ENCODE data around the gene IFITM10. TPM values are rescaled to one million over a fixed set of nuclear protein-coding genes. Genes with fewer than 3 reads are reported as not detected.

The IFITM10 gene
- total RNA-seq, 4 donors from 2014 or later = 0.88 to 5.0 (median 3.4) TPM

DNA sequence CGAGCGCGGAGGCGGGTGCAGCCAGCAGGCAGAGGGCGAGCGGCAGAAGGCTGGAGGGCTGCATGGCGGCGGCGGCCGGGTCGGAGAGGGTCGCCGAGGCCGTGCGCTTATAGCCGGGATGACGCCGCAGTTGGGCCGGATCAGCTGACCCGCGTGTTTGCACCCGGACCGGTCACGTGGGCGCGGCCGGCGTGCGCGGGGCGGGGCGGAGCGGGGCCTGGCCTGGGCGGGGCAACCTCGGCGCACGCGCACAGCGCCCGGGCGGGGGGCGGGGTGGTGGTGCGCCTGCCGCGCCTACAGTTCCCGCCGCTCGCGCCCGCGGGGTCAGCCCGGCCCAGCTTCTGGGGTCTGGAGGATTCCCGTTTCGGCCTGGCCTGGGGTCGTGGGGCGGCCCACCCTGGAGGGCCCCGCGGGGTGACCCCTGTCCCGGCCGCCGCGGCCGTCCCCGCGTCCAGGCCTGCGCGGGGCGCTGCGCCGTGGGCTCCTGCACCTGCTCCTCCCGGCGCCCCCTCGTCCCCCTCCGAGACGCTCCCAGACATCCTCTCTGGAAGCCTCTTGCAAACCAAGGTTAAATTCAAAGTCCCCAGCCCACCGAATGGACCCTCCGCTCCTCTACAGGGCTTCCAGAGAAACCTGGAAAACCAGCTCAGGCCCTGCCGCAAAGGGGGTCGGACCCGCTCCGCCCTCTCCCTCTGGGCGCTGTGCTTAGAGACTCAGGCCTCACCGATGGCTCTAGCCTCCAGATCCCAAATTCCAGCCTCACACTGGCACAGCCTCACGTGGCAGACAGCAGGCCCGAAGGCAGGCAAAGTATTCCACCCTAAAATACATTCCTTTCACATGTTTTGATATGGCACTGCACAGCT is 13.6 kb upstream of the IFITM10 start, which contains the start of gene CTSD:
TSS of gene CTSD (minus strand) at position 132 of the 866 bp plus-strand sequence. CDS start at position 64, 68 bp downstream.
- peak; percentile 77 to 90 for TF ChIP-seq POLR2A (IDR thresholded peaks at IDR 0.05)
- TF ChIP-seq, protein P1, sequence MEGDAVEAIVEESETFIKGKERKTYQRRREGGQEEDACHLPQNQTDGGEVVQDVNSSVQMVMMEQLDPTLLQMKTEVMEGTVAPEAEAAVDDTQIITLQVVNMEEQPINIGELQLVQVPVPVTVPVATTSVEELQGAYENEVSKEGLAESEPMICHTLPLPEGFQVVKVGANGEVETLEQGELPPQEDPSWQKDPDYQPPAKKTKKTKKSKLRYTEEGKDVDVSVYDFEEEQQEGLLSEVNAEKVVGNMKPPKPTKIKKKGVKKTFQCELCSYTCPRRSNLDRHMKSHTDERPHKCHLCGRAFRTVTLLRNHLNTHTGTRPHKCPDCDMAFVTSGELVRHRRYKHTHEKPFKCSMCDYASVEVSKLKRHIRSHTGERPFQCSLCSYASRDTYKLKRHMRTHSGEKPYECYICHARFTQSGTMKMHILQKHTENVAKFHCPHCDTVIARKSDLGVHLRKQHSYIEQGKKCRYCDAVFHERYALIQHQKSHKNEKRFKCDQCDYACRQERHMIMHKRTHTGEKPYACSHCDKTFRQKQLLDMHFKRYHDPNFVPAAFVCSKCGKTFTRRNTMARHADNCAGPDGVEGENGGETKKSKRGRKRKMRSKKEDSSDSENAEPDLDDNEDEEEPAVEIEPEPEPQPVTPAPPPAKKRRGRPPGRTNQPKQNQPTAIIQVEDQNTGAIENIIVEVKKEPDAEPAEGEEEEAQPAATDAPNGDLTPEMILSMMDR (IDR thresholded peaks at IDR 0.05) = no peak
- Histone ChIP-seq H3K9me3 (no peaks in the 10 kb centered on the region), H3K4me3 (peak within 1 kb of the TSS; percentile 83 to 99 (median 91)), H3K27ac (peak within 1 kb of the TSS; percentile 89 to 98 (median 96)), H3K4me1 (peaks cover 4 to 66% (median 40%) of the 10 kb centered on the region in 4 donors), H3K27me3 (no peaks in the 10 kb centered on the region), H3K36me3 (peaks cover 0 to 27% (median 0%) of the 10 kb centered on the region in 3 donors)
- DNase-seq = peak; percentile 89 to 95 (median 95)

DNA sequence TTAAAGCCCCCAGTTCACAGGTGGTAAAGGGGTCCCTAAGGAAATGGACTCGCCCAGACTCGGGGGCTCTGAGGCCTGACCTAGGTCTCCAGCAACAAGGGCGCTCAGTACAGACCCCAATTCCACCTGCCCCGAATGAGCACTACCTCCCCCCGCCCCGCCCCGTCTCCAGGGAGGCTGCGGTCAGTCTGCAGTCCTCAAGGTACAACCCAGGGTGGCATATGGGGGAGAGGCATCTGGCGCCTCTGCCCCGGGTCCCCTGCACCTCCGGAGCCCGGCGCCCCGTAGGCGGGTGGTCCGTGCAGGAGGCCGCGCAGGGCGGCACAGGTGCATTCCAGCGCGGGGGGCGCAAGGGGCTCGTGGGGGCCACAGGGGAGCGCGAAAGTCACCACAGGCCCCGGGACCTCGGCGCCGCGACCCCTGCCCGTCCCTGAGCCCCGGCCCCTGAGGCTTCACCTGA is 13.0 kb upstream of the IFITM10 start:
- Histone ChIP-seq H3K4me3 (peak overlapping the region; percentile 83 to 99 (median 91)), H3K27ac (peak overlapping the region; percentile 89 to 98 (median 96)), H3K36me3 (peaks cover 0 to 34% (median 0%) of the 10 kb centered on the region in 3 donors), H3K27me3 (no peaks in the 10 kb centered on the region), H3K9me3 (no peaks in the 10 kb centered on the region), H3K4me1 (peaks cover 4 to 66% (median 47%) of the 10 kb centered on the region in 4 donors)
- no peak for DNase-seq
- TF ChIP-seq POLR2A (IDR thresholded peaks at IDR 0.05) = no peak
- TF ChIP-seq, protein P1 (IDR thresholded peaks at IDR 0.05) = no peak

DNA sequence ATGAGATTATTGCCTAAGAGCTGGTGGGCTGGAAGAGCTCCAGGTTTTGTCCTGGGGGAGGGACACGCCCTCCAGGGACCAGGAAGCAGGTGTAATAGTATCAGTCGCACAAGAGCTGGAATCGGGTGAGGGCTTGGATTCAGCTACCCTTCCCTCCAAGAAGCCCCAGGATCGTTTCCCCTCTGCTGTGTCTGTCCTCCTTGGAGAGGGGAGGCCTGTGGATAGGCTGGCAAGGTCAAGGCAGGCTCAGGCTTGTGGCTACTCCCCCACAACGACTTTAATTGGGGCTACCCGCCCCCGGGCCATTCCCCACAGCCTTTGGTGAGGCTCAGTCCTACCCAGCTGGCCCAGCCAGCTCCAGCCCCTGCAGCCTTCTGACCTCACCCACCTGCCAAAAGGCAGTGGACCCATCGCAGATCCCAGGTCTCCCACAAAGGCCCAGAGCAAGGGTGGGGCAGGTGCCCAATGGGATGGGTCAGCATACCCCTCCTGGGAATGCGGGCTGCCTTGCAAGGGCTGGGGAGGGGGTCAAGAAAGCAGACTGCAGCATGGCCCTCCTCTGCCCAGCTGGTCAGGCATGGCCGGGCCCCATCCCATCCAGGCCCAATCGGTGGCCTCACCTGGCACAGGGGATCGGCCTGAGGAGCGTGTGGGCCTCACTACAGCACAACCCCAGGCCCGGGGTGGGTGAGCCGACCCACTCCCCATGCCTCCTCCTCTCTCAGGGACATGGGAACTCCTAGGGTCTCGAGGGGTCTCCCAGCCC is 12.3 kb upstream of the IFITM10 start:
- peak in 2 of 3 donors; percentile 85 to 88 for DNase-seq
- peak; percentile 94 to 95 for TF ChIP-seq POLR2A (IDR thresholded peaks at IDR 0.05)
- TF ChIP-seq, protein P1 (IDR thresholded peaks at IDR 0.05) = no peak
- Histone ChIP-seq H3K36me3 (peaks cover 0 to 40% (median 0%) of the 10 kb centered on the region in 3 donors), H3K9me3 (no peaks in the 10 kb centered on the region), H3K27me3 (no peaks in the 10 kb centered on the region), H3K4me3 (peak overlapping the region; percentile 83 to 99 (median 91)), H3K27ac (peak overlapping the region; percentile 89 to 98 (median 96)), H3K4me1 (peaks cover 4 to 66% (median 52%) of the 10 kb centered on the region in 4 donors)

DNA sequence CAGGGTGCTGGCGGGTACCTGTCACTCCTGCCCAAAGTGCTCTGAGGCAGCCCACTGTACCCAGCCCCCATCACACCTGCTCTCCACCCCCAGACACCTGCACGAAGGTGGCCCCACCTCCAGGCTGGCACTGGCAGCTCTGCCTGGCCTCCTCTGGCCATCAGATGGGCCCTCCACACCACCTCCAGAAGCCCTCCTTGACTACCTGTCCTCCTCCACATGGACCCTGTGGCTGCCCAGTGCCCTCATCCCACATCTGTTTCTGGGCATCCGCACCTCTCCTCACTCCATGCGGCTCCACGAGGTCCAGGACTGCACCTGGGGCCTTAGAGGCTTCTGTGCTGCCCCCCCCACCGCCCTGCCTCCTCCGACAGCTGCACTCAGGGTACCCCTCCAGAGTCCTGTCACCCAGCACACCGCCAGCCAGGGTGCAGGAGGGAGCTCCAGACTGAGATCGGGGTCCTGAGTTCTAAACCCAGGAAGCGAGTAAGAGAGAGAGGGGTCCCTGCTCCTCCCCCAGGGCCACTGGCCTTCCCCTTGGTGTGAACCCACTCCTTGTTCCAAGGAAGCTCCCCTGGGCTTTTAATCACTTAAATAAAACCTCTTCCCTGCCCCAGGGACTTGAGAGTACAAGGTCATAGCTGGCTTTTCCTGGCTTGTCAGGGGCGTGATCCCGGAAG is 11.6 kb upstream of the IFITM10 start:
- H3K27me3 ChIP-seq = no peaks in the 10 kb centered on the region
- H3K9me3 ChIP-seq = no peaks in the 10 kb centered on the region
- no peak for TF ChIP-seq POLR2A (IDR thresholded peaks at IDR 0.05)
- TF ChIP-seq, protein P1 (IDR thresholded peaks at IDR 0.05) = no peak
- peak overlapping the region; percentile 89 to 98 (median 96) for H3K27ac ChIP-seq
- no peak for DNase-seq
- peaks cover 4 to 65% (median 59%) of the 10 kb centered on the region in 4 donors for H3K4me1 ChIP-seq
- peaks cover 0 to 48% (median 2%) of the 10 kb centered on the region in 3 donors for H3K36me3 ChIP-seq
- peak overlapping the region; percentile 83 to 99 (median 91) for H3K4me3 ChIP-seq
